Loucy (cell line): ENCODE measurements around the gene MYO3B.

ENCODE experiments used
- H2AFZ ChIP-seq: fragments of 200-600 bp; sonication (generic); 2 replicates; pipeline ENCODE4 v1.6.0; 2016; ENCODE audit warnings: antibody characterized with exemption, mild to moderate bottlenecking, low read length, moderate library complexity
- H3F3A ChIP-seq: fragments of 200-600 bp; 2 replicates; pipeline ENCODE4 v1.6.0; 2016; ENCODE audit warnings: antibody characterized with exemption, low read depth, mild to moderate bottlenecking
- H3K27me3 ChIP-seq: fragments of 200-600 bp; sonication (generic); 2 replicates; pipeline ENCODE4 v1.6.1; 2014; ENCODE audit warnings: low read length, mild to moderate bottlenecking; ENCODE audit not compliant: insufficient read depth, poor library complexity, severe bottlenecking
- H3K36me3 ChIP-seq: fragments of 200-600 bp; sonication (generic); 2 replicates; pipeline ENCODE4 v1.6.1; 2016; ENCODE audit warnings: low read length; ENCODE audit not compliant: insufficient read depth
- H3K4me1 ChIP-seq: fragments of 200-600 bp; sonication (generic); 2 replicates; pipeline ENCODE4 v1.5.1; 2014; ENCODE audit warnings: low read length, mild to moderate bottlenecking; ENCODE audit not compliant: insufficient read depth, poor library complexity, severe bottlenecking
- H3K4me2 ChIP-seq: fragments of 200-600 bp; sonication (generic); 2 replicates; pipeline ENCODE4 v1.6.0; 2014; ENCODE audit warnings: antibody characterized with exemption, low read length, low read depth, mild to moderate bottlenecking; ENCODE audit not compliant: poor library complexity, severe bottlenecking
- H3K4me3 ChIP-seq: fragments of 200-600 bp; sonication (generic); 2 replicates; pipeline ENCODE4 v1.5.1; 2014; ENCODE audit warnings: low read length, mild to moderate bottlenecking, mixed read lengths; ENCODE audit not compliant: poor library complexity, severe bottlenecking
- H3K79me2 ChIP-seq: fragments of 200-600 bp; sonication (generic); 2 replicates; pipeline ENCODE4 v1.6.1; 2014; ENCODE audit warnings: low read length; ENCODE audit not compliant: insufficient read depth
- H3K9ac ChIP-seq: fragments of 200-600 bp; sonication (generic); 2 replicates; pipeline ENCODE4 v1.6.0; 2014; ENCODE audit warnings: mild to moderate bottlenecking, low read depth, low read length, moderate library complexity; ENCODE audit not compliant: poor library complexity, severe bottlenecking
- H3K9me2 ChIP-seq: fragments of 200-600 bp; sonication (generic); replicated peaks from 2 replicates; pipeline ENCODE4 v1.6.1; 2016; ENCODE audit warnings: low read depth, low read length, mixed read lengths
- H3K9me3 ChIP-seq: fragments of 200-600 bp; sonication (generic); 2 replicates; pipeline ENCODE4 v1.6.1; 2014; ENCODE audit warnings: mild to moderate bottlenecking, antibody characterized with exemption, low read length, low read depth; ENCODE audit not compliant: insufficient read depth
- H4K20me1 ChIP-seq: fragments of 200-600 bp; sonication (generic); 2 replicates; pipeline ENCODE4 v1.6.0; 2014; ENCODE audit warnings: antibody characterized with exemption, low read length, mild to moderate bottlenecking; ENCODE audit not compliant: insufficient read depth, poor library complexity, severe bottlenecking
- CTCF ChIP-seq: fragments of 200-600 bp; sonication (generic); conservative IDR thresholded peaks from 2 replicates; pipeline ENCODE4 v1.5.1; 2014; ENCODE audit warnings: mild to moderate bottlenecking, antibody characterized with exemption, low read length
- EZH2phosphoT487 ChIP-seq: fragments of 200-600 bp; IDR thresholded peaks from 2 replicates; pipeline ENCODE4 v1.6.1; 2018; ENCODE audit warnings: antibody characterized with exemption, mild to moderate bottlenecking, moderate library complexity, borderline replicate concordance

The MYO3B gene

GRCh38 chr2:170218456-170218855 is 40.5 kb downstream of the MYO3B start:
- Histone ChIP-seq H3K4me3 (no peak overlapping the region), H4K20me1 (no peaks in the 10 kb centered on the region), H3K4me2 (no peak overlapping the region), H3K9me2 (no peaks in the 10 kb centered on the region), H3K4me1 (peaks cover 7% of the 10 kb centered on the region), H3K9me3 (no peaks in the 10 kb centered on the region), H3F3A (no peaks in the 10 kb centered on the region), H3K36me3 (no peaks in the 10 kb centered on the region), H3K9ac (no peak overlapping the region), H3K27me3 (no peaks in the 10 kb centered on the region), H3K79me2 (no peaks in the 10 kb centered on the region), H2AFZ (no peak overlapping the region)
- TF ChIP-seq EZH2phosphoT487 (no peak), CTCF (no peak)

- Histone ChIP-seq H3K9me2 (no peaks in the 10 kb centered on the region), H3K9me3 (no peaks in the 10 kb centered on the region), H3K36me3 (no peaks in the 10 kb centered on the region), H3K4me1 (peaks cover 7% of the 10 kb centered on the region), H3K27me3 (no peaks in the 10 kb centered on the region), H3K79me2 (no peaks in the 10 kb centered on the region), H3F3A (no peaks in the 10 kb centered on the region), H3K4me3 (no peak overlapping the region), H4K20me1 (no peaks in the 10 kb centered on the region), H2AFZ (no peak overlapping the region), H3K4me2 (no peak overlapping the region), H3K9ac (no peak overlapping the region)
- TF ChIP-seq EZH2phosphoT487 (no peak), CTCF (no peak)
Observed at GRCh38 chr2:170218931-170219330, 41.0 kb downstream of the MYO3B start.

- no peaks in the 10 kb centered on the region for H3K79me2 ChIP-seq
- no peak overlapping the region for H3K9ac ChIP-seq
- no peaks in the 10 kb centered on the region for H3K27me3 ChIP-seq
- TF ChIP-seq EZH2phosphoT487: no peak
- no peak for TF ChIP-seq CTCF
- no peaks in the 10 kb centered on the region for H3F3A ChIP-seq
- H3K9me3 ChIP-seq: no peaks in the 10 kb centered on the region
- H3K4me2 ChIP-seq: no peak overlapping the region
- H2AFZ ChIP-seq: 0 out of 2 replicates have a peak overlapping the region, but pooled peaks have one; percentile 9
- no peaks in the 10 kb centered on the region for H4K20me1 ChIP-seq
- H3K9me2 ChIP-seq: no peaks in the 10 kb centered on the region
- no peak overlapping the region for H3K4me3 ChIP-seq
- peaks cover 7% of the 10 kb centered on the region for H3K4me1 ChIP-seq
- no peaks in the 10 kb centered on the region for H3K36me3 ChIP-seq
Observed at GRCh38 chr2:170221317-170222288, 43.7 kb downstream of the MYO3B start.
